GM19463 (cell line): ENCODE data around the gene COLEC12.

Experiments
- ATAC-seq: cut with Tn5 transposase; IDR thresholded peaks from one replicate; pipeline ENCODE4 v1.9.1; 2021; ENCODE audit warnings: mild to moderate bottlenecking, moderate library complexity; ENCODE audit not compliant: unreplicated experiment

COLEC12 gene

DNA sequence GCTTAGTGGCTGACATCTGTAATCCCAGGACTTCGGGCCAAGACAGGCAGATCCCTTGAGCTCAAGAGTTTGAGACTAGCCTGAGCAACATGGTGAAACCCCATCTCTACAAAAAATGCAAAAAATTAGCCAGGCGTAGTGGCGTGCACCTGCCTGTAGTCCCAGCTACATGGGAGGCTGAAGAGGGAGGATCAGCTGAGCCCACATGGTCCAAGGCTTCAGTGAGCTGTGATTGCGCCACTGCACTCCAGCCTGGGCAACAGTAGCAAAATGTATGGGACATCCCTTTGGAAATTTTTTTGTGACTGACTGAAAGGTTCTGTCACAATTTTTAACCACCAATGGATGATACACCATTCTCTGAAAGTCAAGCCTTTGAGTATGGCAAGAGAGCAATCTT lies 6.3 kb upstream of the COLEC12 start:
- no peak for ATAC-seq

GRCh38 chr18:506264-506663 lies 5.8 kb upstream of the COLEC12 start:
- ATAC-seq: no peak

GRCh38 chr18:505483-506122 lies 5.1 kb upstream of the COLEC12 start:
- ATAC-seq: peak; percentile 98

DNA sequence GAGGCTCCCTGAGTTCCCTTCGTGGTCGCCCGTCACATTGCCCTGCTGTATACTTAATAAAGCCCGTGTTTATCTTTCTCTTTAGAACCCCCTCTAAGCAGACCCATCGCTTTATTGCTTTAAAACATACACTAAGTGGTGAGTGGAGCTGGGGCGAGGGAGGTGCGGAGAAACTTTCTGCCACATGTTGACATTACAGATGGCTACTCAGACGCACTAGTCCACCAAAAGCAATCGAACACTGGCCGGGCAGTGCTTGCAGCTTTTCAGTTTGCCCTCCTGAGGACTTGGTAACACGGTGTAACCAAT lies 859 bp upstream of the COLEC12 start:
- ATAC-seq: no peak

- ATAC-seq: no peak
These were observed 497 bp downstream of the COLEC12 start for GRCh38 chr18:499776-500631.

DNA sequence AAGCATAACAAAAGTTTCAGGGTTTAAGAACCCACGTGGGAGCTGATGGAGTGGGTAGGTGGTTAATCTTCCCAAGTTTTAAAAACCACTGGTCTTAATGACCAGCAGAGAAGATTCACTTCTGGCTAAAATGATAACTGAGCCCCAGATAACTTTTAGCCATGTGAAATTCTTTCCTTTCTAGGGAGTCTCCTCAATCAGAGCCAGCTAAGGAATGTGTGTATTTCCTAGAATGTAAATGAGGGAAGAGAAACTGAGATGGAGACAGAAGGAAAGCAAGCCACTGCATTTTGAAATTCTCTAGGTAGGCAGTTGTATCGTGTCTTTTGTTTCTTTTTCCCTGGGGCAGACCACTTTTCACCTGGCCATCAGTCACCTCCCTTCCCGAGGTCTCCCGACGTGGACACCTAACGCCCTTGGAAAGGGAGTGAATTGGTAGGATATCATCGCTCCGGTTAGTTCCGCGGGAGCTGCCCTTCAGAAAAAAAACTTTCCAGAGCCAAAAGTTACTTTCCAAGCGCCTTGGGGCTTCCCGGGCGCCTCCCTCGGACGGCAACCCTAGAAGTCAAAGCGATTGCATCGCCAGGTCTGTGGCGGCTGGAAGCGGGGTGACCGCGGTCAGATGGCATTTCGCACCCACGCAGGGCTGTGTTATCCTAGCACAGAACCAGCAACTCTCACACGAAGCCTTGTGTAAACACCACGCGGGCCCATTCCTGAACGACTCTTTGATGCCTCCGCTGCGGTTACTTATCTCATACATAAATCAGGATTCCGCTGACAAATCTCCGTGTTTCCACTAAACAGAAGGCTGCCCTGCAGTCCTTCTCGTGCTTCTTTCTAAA lies 1.3 kb downstream of the COLEC12 start:
- ATAC-seq: no peak

GRCh38 chr18:497688-498087 lies 2.8 kb downstream of the COLEC12 start:
- no peak for ATAC-seq

GRCh38 chr18:495452-495851 lies 5.0 kb downstream of the COLEC12 start:
- no peak for ATAC-seq

DNA sequence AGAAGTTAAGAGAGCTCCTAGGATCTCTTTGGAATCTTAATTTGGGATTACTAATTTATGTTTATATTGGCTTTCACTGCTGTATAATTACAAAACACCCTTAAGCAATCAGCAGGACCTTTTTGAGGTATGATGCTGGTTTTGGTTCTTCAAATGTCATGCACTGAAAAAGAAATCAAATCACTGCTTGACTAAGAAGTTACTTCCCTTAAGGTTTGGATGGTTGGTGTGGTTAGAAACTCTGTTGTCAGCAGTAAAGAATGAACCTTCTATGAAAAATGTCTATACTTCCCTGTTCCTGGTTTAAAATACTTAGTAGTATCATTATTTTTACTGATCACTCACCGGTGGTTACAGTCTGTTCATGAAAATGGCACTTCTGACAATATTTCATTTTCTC lies 5.5 kb downstream of the COLEC12 start:
- peak; percentile 55 for ATAC-seq

- no peak for ATAC-seq
These were observed 6.2 kb downstream of the COLEC12 start for GRCh38 chr18:493986-494983.

- no peak for ATAC-seq
These were observed 8.1 kb downstream of the COLEC12 start for GRCh38 chr18:492451-492850.

DNA sequence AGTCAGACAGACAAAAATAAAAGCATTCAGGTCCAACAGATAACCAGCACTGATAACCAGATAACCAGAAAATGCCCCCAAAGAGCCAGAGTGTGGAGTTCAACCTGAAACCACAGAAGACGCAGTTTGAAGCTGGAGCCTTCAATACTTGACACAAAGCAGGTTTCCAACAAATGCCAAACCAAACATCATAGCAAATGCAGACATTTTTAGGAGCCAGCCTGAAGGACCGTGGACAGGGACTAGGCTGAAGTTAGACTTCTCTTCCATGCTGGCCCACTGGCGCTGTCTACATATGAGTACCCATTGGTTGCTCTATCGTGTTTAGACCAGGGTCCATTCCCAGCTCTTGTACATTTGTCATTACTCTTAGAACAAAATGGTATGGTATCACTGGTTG lies 9.9 kb downstream of the COLEC12 start:
- ATAC-seq: no peak

DNA sequence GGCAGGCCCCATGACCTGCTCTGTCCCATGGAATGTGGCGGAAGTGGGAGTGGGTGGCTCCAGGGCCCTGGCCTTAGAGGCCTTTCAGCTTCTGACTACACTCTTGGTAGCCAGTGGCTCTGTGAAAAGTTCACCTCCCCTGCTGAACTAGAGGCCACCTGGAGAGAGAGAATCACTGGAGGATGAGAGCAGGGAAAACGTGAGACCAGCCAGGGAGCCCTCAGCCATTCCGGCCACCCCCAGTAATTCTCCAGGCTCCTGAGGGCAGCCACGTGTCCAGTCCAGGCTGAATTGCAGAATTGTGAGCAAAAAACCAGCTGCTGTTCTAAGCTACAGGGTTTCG lies 10.5 kb downstream of the COLEC12 start:
- no peak for ATAC-seq

- no peak for ATAC-seq
These were observed 11.1 kb downstream of the COLEC12 start for GRCh38 chr18:489244-490023.

- no peak for ATAC-seq
These were observed 13.4 kb downstream of the COLEC12 start for GRCh38 chr18:486929-487740.

GRCh38 chr18:484749-485464 lies 15.6 kb downstream of the COLEC12 start:
- peak; percentile 73 for ATAC-seq

DNA sequence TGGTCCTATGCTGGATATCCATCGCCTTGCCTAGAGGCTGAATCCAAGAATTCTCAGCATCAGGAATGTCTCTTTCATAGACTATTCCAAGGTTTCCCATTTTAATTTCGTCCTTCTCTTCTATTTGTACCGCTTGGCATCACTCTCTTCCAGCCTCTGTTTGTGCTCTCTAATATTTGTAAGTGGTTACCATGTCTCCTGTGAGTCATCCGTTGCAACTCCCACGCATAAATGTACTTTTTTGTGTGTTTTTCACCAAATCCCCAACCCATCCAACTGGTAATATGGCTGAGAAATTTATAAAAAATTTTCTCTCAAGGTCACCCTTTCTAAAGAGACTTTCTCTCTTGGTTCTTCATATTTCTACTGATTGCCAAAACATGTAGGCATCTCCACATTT lies 21.8 kb downstream of the COLEC12 start:
- no peak for ATAC-seq

- no peak for ATAC-seq
These were observed 22.9 kb downstream of the COLEC12 start for GRCh38 chr18:477565-477964.
